Measurements from ENCODE around the gene UGT1A9.

UGT1A9 gene

DNA sequence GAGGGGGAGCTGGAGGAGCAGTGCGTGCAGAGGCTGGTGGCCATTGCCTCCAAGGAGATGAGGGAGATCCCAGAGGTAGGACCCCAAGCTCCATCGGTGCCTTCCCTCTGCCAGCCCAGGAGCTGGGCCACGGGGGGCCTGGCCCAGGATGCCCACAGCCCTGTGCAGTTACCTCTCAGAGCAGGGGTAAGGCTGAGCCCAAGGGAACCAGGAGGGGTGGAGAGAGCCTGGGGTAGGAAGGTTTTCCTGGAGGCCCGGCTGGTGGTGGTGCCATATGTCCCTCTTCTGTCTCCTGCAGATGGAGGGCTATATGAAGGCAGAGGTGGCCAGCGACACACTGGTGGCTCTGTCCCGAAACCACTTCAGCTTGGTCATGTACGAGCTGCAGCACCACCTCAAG, 117.9 kb downstream of the UGT1A9 start:
- no peak overlapping the region for H3K4me3 ChIP-seq (replicated peaks; ENCODE audit: low read depth, low read length)
- DNase-seq (ENCODE audit: low read depth): no peak
- TF ChIP-seq, protein P1, sequence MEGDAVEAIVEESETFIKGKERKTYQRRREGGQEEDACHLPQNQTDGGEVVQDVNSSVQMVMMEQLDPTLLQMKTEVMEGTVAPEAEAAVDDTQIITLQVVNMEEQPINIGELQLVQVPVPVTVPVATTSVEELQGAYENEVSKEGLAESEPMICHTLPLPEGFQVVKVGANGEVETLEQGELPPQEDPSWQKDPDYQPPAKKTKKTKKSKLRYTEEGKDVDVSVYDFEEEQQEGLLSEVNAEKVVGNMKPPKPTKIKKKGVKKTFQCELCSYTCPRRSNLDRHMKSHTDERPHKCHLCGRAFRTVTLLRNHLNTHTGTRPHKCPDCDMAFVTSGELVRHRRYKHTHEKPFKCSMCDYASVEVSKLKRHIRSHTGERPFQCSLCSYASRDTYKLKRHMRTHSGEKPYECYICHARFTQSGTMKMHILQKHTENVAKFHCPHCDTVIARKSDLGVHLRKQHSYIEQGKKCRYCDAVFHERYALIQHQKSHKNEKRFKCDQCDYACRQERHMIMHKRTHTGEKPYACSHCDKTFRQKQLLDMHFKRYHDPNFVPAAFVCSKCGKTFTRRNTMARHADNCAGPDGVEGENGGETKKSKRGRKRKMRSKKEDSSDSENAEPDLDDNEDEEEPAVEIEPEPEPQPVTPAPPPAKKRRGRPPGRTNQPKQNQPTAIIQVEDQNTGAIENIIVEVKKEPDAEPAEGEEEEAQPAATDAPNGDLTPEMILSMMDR (IDR thresholded peaks at IDR 0.05; ENCODE audit: low read length, missing control alignments): no peak

DNA sequence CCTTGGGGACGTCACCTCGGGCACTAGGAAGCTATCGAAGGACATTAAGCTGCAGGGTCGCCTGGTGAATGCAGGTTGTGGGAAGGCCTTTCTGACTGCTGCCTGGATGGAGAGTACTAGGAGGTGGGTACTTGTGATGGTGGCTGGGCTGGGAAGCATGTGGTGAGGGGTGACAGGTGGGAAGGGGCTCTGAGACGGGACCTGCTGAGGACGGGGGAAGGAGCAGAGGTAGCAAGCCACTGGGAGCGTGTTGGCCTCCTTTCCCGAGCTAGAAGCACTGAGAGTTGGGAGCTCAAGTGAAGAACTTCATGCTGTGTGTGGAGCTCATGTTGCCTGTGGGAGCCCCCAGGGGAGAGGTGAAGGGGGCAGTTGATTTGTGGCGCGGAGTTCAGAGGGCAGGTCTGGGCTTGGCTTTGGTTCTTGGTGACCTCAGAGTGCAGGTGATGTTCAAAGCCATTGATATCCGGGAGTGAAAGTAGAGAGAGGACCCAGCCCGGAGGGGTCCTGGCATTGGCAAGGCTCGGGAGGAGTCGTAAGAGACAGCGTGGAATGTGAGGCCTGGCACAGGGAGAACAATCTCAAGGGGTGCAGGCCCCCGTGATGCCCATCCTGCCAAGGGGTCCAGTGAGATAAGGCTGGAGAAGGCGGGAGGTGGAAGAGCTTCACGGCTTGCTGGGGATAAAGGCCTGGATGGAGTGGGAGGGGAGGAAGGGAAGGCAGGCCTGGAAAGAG, 119.6 kb downstream of the UGT1A9 start:
- TF ChIP-seq, protein P1 (IDR thresholded peaks at IDR 0.05; ENCODE audit: low read length, missing control alignments): no peak

DNA sequence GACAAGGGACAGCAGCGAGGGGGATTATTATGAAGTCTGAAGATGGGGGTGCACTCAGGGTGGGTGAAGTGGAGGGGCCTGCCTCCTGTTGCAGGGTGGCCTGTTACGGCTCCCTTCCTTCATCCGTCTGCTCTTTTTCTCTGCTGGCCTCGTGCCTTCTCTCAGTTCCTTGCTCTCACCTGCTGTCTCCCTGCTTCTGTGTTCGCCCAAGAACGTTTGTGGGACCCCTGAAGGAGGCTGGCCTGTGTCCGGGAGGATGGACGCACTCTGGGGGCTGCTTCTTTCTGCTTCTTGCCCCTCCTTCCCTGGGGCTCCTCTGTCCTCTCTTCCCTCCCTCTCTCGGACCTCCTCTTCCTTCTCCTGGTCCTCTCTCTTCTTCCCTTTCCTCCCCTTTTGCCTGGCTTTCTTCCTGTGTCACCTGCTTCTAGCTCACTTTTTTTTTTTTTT, 120.2 kb downstream of the UGT1A9 start:
- TF ChIP-seq, protein P1 (IDR thresholded peaks at IDR 0.05; ENCODE audit: low read length, missing control alignments): no peak

More for the DNA sequence above, 119.6 kb downstream of the UGT1A9 start:
- DNase-seq (ENCODE audit: low read depth): no peak
- no peak overlapping the region for H3K4me3 ChIP-seq (replicated peaks; ENCODE audit: low read depth, low read length)

DNA sequence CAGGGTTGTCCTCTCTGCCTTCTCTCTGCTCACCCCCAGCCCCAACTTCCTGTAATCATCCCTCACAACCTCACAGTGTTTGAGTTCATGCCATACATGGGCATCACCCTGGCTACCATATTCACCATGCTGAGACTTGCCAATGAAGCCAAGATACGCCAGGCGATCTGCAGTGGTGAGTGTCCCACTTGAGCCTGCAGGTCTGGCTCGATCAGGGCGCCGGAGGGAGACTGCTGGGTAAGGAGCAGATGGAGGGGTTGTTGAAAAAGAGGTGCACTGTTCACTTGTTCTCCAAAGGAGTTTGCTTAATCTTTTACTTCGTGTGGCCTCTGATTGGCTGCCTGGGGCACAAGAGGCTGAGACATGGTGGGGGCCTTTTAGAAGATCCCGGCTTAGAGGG, 121.0 kb downstream of the UGT1A9 start:
- TF ChIP-seq, protein P1 (IDR thresholded peaks at IDR 0.05; ENCODE audit: low read length, missing control alignments): no peak

More for the DNA sequence above, 120.2 kb downstream of the UGT1A9 start:
- H3K4me3 ChIP-seq (replicated peaks; ENCODE audit: low read depth, low read length): no peak overlapping the region
- no peak for DNase-seq (ENCODE audit: low read depth)

DNA sequence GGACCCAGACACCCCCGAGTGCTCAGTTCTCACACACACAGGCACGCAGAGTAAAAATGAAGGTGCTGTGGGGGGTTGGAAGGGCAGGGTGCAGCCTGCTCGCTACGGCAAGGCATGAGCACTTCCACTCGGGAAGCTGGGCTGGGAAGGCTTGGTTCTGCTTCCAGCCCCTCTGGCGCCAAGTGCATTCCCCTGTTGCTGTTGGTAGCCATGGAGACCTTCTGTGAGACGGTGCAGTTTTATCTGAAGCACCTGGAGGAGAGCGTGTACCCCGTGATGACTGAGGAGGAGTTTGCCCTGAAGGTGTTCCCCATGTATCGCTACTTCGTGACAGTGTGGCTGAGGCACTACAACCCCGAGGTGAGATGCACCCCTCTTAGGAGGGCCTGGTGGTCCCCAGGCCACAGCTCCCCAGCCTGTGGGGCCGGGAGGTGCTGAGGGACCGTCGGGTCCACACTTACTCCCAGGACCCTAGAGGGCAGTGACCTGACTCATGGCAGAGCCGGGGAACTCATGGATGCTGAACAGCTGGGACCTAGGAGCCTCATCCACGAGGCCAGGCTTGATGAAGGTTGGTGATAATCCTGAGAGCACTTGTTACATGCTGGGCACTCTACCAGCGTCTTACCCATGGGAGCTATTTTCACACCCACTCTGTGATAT, 121.9 kb downstream of the UGT1A9 start:
- H3K4me3 ChIP-seq (replicated peaks; ENCODE audit: low read depth, low read length): no peak overlapping the region
- TF ChIP-seq, protein P1 (IDR thresholded peaks at IDR 0.05; ENCODE audit: low read length, missing control alignments): no peak
- DNase-seq (ENCODE audit: low read depth): no peak

More for the DNA sequence above, 121.0 kb downstream of the UGT1A9 start:
- no peak overlapping the region for H3K4me3 ChIP-seq (replicated peaks; ENCODE audit: low read depth, low read length)
- no peak for DNase-seq (ENCODE audit: low read depth)

DNA sequence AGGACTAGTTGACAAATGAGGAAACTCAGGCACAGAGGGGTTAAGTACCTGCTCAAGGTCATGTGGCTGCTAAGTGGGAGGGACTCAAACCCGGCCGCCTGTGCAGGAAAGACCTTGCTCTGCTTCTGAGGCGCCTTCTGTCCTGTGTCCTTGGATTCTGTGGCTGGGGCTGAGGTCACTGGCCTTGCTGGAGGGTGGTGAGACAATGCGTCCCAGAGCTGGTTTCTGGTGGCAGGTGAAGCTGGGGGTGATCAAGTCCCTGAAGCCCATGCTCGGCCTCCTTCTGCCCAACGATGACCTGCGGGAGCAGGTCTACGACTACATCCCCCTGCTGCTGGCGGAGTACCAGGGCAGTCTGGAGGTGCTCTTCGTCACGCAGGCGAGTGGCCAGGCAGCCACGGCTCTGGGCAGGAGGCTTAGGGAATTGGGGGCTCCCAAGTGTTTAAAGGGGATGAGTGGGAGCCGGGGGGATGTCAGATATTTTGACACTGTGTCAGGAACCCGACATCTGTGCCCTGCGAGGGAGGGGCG, 122.5 kb downstream of the UGT1A9 start:
- no peak for DNase-seq (ENCODE audit: low read depth)
- TF ChIP-seq, protein P1 (IDR thresholded peaks at IDR 0.05; ENCODE audit: low read length, missing control alignments): no peak
- no peak overlapping the region for H3K4me3 ChIP-seq (replicated peaks; ENCODE audit: low read depth, low read length)

Measured in fibroblast of pulmonary artery (primary cell).